Measurements from ENCODE around the gene CREB3L2. TPM values are rescaled to one million over a fixed set of nuclear protein-coding genes. Genes with fewer than 3 reads are reported as not detected.

CREB3L2 gene
- total and polyA plus RNA-seq, 10 of the 15 experiments (the other 5 are each of a cell fraction or from before 2014, with no cell fraction given): 6.4 to 67.1 (median 26.2) TPM

DNA sequence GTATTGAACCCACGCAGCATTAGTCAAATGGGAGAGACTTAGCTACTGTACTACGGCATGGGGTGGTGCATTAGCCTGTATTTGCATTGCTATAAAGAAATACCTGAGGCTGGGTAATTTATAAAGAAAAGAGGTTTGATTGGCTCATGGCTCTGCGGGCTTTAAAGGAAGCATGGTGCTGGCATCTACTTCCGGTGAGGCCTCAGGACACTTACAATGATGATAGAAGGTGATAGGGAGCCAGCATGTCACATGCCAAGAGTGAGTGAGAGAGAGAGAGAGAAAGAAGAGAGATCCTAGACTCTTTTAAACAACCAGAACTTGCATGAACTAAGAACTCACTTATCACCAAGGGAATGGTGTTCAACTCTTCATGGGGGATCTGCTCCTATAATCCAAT lies 27.2 kb upstream of the CREB3L2 start:
- DNase-seq (ENCODE audit: low read depth, low spot score) (no peak), ATAC-seq (no peak), FAIRE-seq (no peak)
- H3K79me2 ChIP-seq (ENCODE audit: control insufficient read depth, insufficient read depth, low read length): no peaks in the 10 kb centered on the region
- no peak overlapping the region for H3K9ac ChIP-seq (ENCODE audit: control insufficient read depth, insufficient read depth, low read length)
- no peak overlapping the region for H3K4me3 ChIP-seq
- ChIA-PET CTCF (interaction anchor here (1.0 to 3.0 kb wide), 3 partner anchors 20 to 125 kb away, joined by 3 to 15 read pairs (median 9); partner anchors contain the start of gene CREB3L2), RAD21 (ENCODE audit: unreplicated experiment) (interaction anchor here (1.2 kb wide), 1 partner anchor 23 kb away, joined by 3 read pairs; no protein-coding TSS in a partner anchor), SMC1A (ENCODE audit: uncharacterized antibody, unreplicated experiment) (interaction anchor here (0.5 to 1.6 kb wide), 5 partner anchors 18 to 710 kb away, joined by 3 to 4 read pairs (median 3); partner anchors contain the start of gene AKR1D1), POLR2A (interaction anchor here (1.4 kb wide), 1 partner anchor 208 kb away, joined by 3 read pairs; no protein-coding TSS in a partner anchor)
- BruUV-seq (replicated peaks): no TSS peak
- intact Hi-C loops (cut with micrococcal nuclease; ENCODE audit: unreplicated experiment) (loop anchor here (5.0 kb wide), 1 partner anchor 433 kb away; the partner anchor contains the start of gene TRIM24), in situ Hi-C loops (cut with MboI) (no loop called here)
- no peak overlapping the region; the same call in 1 of the 2 replicates for H3K4me2 ChIP-seq (ENCODE audit: control insufficient read depth, insufficient read depth)
- H3K27me3 ChIP-seq (replicated peaks in 1 of 2; ENCODE audit: control insufficient read depth in 2 of 2, insufficient read depth in 2 of 2, low read length in 1 of 2): no peaks in the 10 kb centered on the region
- TF ChIP-seq CHD1 (IDR thresholded peaks at IDR 0.05; ENCODE audit: low read depth, low read length) (no peak), MYC (IDR thresholded peaks at IDR 0.05; ENCODE audit: insufficient read depth, insufficient read length, insufficient replicate concordance, low read length, severe bottlenecking) (no peak), JUND (IDR thresholded peaks at IDR 0.05; ENCODE audit: low read depth, low read length) (no peak), POLR2AphosphoS2 (IDR thresholded peaks at IDR 0.05; ENCODE audit: low read depth, low read length) (no peak)
- TF ChIP-seq, protein P1, sequence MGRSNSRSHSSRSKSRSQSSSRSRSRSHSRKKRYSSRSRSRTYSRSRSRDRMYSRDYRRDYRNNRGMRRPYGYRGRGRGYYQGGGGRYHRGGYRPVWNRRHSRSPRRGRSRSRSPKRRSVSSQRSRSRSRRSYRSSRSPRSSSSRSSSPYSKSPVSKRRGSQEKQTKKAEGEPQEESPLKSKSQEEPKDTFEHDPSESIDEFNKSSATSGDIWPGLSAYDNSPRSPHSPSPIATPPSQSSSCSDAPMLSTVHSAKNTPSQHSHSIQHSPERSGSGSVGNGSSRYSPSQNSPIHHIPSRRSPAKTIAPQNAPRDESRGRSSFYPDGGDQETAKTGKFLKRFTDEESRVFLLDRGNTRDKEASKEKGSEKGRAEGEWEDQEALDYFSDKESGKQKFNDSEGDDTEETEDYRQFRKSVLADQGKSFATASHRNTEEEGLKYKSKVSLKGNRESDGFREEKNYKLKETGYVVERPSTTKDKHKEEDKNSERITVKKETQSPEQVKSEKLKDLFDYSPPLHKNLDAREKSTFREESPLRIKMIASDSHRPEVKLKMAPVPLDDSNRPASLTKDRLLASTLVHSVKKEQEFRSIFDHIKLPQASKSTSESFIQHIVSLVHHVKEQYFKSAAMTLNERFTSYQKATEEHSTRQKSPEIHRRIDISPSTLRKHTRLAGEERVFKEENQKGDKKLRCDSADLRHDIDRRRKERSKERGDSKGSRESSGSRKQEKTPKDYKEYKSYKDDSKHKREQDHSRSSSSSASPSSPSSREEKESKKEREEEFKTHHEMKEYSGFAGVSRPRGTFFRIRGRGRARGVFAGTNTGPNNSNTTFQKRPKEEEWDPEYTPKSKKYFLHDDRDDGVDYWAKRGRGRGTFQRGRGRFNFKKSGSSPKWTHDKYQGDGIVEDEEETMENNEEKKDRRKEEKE (IDR thresholded peaks at IDR 0.05): no peak
- TF ChIP-seq, protein P2, sequence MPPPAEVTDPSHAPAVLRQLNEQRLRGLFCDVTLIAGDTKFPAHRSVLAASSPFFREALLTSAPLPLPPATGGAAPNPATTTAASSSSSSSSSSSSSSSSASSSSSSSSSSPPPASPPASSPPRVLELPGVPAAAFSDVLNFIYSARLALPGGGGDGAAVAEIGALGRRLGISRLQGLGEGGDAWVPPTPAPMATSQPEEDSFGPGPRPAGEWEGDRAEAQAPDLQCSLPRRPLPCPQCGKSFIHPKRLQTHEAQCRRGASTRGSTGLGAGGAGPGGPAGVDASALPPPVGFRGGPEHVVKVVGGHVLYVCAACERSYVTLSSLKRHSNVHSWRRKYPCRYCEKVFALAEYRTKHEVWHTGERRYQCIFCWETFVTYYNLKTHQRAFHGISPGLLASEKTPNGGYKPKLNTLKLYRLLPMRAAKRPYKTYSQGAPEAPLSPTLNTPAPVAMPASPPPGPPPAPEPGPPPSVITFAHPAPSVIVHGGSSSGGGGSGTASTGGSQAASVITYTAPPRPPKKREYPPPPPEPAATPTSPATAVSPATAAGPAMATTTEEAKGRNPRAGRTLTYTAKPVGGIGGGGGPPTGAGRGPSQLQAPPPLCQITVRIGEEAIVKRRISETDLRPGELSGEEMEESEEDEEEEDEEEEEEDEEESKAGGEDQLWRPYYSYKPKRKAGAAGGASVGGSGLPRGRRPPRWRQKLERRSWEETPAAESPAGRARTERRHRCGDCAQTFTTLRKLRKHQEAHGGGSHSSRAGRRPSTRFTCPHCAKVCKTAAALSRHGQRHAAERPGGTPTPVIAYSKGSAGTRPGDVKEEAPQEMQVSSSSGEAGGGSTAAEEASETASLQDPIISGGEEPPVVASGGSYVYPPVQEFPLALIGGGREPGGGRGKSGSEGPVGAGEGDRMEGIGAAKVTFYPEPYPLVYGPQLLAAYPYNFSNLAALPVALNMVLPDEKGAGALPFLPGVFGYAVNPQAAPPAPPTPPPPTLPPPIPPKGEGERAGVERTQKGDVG (CRISPR knock-in tag; IDR thresholded peaks at IDR 0.05): no peak
- peak overlapping the region; percentile 3 for H2AFZ ChIP-seq (ENCODE audit: control insufficient read depth, low read depth, low read length)
- H3K9me3 ChIP-seq (replicated peaks; ENCODE audit: control insufficient read depth, insufficient read depth, low read length): peaks cover 11% of the 10 kb centered on the region; the same call in 2 of the 3 replicates
- H4K20me1 ChIP-seq (ENCODE audit: control insufficient read depth, insufficient read depth): no peaks in the 10 kb centered on the region
- H3K4me1 ChIP-seq (ENCODE audit: control insufficient read depth, insufficient read depth, low read length): peaks cover 63% of the 10 kb centered on the region
- H3K36me3 ChIP-seq (ENCODE audit: control insufficient read depth in 2 of 2, insufficient read depth in 2 of 2, low read length in 1 of 2): no peaks in the 10 kb centered on the region
- 93% methylated on average over 4 of the region's 4 CpGs for WGBS (ENCODE audit: insufficient coverage, insufficient replicate concordance, low lambda C conversion rate, missing lambda C conversion rate)
- no peak overlapping the region for H3K27ac ChIP-seq (ENCODE audit: control insufficient read depth, insufficient read depth)

Measured in GM12878 (cell line).